ENCODE results near the gene SAMMSON.

The SAMMSON gene

DNA sequence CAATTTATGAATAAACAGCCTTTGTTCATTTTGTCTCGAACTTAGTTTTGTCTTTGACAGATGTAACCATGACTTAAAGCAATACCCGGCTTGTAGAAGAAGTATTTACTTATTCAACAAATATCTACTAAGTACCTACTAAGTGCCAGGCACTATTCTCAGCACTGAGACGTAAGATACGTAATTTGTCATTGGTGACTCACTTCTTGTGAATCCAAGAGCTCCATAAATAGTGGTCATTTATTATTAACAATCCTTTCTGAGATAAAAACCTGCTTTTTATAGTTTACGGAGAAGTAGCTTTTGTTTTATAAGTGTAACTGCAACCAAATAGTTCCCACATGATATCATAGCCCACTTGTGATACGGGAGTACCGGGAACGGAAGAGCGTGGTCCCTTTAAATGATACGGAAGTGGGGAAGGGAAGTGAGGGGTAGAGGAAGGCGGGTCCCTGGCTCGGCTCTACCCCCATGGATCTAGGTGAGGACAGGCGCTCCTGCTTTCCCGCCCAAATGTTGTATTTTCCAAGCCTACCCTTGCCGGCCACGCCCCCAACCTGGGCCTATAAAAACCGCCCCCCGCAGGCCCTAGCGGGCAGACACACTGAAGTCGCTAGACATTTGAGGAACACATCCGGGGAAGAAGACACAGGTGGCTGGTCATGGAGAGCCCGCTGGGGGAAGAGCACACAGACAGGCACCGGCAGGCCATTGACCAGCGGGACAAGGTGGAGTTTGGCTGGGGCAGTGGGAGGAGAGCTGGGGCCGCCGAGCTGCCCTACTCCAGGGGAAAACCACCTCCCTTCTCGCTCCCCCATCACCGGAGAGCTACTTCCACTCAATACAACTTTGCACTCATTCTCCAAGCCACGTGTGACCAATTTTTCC is at the start of gene SAMMSON:
SAMMSON (plus strand) TSS at position 594 of the 888 bp plus-strand sequence.
- no peak for DNase-seq (ENCODE audit: low spot score)

DNA sequence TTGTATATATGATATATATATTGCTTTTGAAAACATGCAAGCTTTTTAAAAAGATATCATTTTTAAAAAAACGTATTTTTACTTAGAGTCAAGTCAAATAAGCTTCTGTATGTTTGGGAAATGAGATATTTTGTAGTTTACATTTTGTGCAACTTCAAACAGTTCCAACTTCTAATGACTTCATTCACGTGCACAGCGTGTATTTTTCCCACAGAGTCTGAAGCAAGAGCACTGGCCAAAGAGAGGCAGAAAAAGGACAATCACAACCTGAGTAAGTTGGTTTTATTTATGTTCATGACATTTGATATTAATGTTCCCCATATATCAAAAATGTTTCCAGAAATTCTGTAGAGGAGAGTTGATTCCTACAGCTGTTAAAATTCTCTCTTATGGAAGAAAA is 47.9 kb upstream of the SAMMSON start:
- no peak for DNase-seq (ENCODE audit: low spot score)

DNA sequence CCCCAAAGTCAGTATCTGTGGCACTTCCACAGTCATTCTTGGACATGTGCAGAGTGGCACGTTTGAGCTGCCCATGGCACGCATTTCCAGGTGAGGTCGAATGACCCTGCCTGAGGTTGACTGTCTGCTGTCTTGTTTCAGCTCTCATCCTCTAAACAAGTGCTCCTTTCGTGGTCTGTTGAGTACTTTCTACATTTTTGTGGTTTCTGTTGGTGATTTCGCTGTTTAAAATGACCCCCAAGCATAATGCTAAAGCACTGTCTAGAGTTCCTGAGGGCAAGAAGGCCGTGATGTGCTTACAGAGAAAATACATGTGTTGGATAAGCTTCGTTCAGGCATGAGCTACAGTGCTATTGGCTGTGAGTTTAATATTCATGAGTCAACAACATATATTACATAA is 40.0 kb upstream of the SAMMSON start:
- DNase-seq (ENCODE audit: low spot score), result no peak

DNA sequence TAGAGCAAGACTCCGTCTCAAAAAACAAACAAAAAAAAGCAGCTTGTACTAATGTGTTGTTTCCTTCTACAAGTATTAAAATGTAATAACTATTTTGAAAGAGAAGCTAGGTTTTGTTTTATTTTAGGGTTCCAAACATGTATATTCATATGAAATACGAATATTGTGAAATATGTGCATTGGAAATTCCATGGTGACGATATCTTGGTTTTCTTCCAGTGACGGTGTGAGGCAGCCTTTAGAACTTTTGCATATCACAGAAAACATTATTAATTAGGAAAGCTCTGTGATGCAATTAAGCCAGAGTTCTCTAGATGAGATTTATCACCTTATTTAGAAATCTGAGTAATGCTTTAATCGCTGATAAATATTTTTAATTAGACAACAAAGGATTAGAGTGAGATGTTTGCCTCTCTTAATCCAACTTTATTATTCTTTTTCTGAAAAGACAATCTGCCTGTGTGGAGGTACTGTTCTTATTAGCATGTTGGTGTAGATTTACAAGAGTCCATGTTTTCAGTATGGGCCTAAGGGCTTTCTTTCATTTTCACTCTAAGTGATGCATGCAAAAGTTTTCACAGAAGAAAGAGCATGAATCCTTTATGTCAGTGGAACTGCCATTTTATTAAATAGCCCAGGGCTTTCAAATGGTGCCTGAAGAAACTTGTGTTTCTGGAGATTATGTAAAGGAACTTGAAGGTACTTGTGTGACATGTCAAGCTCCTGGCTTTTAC is 37.7 kb upstream of the SAMMSON start:
- no peak for DNase-seq (ENCODE audit: low spot score)

DNA sequence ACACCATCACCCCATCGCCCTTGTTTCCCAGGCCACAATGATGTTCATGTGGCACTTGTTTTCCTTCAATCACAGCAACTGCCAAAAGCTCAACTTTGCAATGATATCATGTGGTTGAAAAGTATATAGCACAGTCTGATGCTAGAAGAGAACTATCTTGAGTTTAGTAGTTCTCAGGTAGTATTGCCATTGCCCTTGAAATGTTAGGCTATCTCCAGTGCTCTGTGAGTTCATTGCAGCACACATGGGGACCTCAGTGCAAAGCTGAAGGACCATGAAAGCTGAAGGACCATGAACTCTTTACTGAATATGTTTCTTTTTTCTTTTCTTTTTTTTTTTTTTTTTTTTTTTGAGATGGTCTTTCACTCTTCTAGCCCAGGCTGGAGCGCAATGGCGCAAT is 35.9 kb upstream of the SAMMSON start:
- DNase-seq (ENCODE audit: low spot score), result no peak

DNA sequence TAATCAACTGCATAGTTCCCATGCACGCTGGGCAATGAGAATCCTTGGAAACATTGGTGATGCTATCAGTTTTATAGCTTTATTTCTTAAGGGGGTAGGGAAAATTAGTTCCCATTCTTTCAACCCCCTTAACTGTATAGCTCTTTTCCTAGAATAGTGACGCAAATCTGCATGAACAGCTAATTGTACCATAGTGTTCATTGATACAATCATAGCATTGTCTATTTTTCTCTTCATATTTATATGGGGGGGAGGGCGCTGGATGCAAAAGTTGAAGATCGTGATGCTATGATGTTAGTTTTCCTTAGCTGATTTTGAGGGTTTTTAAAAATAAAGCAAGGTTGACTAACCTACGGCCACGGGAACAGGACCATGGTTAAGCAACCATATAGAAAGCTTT is 32.4 kb upstream of the SAMMSON start:
- DNase-seq (ENCODE audit: low spot score), result no peak

DNA sequence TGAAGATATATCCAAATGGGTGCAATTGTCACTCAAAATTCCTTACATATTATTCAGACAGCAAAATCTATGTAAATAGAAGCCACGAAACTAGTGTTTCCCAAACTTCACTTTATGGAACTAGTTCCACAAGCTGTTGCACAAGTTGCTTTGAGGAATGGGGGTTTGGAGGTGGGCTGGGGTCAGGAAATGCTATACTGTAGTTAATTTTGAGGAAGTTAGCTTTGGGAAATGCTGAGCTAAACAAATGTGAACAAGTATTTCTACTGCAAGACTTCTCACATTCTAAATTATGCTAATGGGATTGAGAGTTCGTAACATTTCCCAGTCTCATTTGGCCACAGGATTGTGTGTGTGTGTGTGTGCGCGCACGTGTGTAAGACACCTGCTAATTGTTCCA is 28.7 kb upstream of the SAMMSON start:
- no peak for DNase-seq (ENCODE audit: low spot score)

DNA sequence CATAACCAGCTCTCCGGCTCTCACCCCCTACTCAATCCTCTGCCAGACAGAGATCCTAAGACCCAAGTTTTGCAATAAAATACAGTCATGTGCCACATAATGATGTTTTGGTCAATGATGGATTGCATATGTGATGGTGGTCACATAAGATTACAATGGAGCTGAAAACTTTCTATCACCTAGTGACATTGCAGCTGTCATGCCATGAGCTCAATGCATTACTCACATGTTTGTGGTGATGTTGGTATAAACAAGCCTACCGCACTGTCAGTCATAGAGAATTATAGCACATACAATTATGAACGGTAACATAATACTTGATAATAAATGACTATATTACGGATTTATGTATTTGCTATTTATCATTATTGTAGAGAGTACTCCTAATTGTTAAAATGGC is 26.9 kb upstream of the SAMMSON start:
- no peak for DNase-seq (ENCODE audit: low spot score)

DNA sequence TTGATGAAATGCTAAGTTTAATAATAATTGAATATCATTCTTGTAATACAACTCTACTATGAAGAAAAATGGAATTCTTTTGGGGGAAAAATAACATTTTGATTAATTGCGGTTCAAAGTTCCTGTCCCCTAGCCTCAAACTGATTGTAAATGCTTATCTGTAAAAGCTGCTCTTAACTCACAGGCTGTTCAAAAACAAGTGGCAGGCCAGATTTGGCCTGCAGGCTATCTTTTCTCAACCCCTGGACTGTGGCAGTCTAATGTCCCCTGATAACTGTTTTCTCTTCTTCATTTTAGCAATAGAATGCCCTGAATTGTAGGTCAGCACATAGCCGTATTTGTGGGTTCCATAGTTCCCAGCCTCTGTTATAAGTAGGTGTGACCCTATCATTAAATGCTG is 23.5 kb upstream of the SAMMSON start:
- DNase-seq (ENCODE audit: low spot score), result no peak

DNA sequence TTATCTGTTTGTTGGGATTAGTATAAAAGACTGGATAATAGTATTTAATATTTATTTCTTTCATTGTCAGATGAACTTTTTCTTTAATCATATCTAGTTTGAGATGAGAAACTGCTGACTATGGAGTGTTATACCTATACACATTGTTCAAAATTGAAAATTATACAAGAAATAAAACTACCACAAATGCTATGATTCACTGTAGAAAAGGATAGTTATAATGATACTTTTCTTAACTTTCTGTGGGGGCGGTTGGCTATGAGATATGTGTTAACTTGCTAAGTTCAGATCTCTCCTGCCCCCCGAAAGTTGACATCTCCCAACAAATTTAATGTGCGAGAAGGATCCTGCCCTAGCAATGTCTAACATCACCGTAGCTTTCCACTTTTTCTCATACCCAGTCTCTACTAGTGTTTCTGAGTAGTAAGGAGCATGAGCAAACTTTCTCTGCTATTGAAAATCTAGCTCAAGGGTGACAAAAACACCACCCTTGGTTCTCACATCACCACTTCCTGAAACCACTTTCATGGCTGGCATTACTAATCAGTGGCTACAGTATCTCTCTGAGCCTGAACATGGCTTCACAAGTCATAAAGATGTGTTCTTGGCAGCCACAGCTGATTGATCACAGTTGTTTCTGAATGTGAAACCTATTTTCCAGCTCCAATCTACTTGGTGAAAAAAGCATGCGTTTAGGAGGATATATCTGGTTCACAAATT is 15.8 kb upstream of the SAMMSON start:
- DNase-seq (ENCODE audit: low spot score), result peak; percentile 38

DNA sequence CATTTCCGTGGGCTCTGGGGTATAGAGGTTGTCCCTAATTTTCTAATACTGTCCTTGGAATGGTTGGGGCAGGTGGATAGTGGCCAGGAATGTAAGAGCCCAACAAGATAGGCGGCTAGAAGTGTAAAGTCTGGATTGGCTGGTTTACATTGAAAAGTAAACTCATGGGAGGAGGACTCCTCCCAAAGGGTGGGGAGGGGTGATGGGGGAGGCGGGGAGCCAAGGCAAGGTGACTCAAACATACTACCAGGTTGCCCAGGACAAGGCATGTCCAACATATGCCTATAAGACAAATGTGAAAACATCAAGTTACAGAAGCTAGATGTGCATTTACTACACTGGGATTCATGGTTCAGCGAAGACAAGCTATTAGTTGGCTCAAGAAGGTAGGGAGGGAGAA is 14.3 kb upstream of the SAMMSON start:
- no peak for DNase-seq (ENCODE audit: low spot score)

DNA sequence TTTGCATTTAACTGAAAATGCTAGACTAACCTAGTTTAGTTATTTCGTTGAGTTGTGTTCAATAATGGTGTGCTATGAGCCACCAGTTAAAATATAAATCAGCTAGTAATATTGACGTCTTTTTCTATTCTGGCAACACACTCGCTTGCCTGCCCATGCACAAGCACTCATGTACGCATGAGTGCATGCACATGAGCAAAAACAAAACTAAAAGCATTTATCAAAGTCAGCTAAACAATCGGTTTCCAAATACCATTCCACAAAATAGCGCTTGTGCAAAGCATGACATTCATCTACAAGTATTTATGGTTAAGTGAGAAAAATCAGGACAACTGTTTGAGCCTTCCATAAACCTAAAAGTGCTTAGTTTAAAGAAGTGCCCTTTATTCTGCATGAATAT is 13.1 kb upstream of the SAMMSON start:
- no peak for DNase-seq (ENCODE audit: low spot score)

DNA sequence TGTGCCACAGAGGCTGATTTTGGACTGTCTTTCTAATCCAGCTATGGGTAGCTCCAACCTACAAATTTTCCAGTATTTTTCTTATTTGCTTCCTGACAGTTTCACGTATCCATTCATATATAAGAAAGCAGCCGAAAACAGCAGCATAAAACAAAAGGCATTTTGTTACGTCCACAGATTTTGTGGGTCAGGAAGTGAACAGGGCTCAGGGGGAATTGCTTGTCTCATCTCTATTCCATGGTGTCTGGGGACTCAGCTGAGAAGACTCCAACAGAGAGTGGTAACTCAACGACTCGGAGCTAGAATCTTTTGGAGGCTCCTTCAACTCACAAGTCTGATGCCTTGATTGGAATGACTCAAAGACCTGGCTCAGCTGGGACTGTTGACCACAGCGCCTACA is 11.7 kb upstream of the SAMMSON start:
- DNase-seq (ENCODE audit: low spot score), result no peak

DNA sequence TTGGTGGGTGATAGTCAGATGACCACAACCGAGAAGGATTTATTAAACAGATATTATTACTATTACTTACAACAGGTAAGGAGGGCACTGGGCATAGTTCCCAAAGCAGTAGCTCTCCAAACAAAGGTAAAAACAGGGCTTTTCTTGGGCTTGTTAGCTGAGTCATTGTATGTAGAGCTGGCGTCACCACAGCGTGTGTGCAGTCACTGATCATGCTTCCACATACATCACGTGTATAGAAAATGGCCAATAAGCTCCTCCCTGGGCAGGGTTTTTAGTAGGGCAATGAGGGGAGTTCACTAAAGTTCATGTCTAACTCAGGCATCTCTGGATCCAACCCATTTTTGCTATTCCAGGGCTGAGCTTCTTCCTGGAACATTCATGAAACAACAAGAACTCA is 5.8 kb upstream of the SAMMSON start:
- no peak for DNase-seq (ENCODE audit: low spot score)

DNA sequence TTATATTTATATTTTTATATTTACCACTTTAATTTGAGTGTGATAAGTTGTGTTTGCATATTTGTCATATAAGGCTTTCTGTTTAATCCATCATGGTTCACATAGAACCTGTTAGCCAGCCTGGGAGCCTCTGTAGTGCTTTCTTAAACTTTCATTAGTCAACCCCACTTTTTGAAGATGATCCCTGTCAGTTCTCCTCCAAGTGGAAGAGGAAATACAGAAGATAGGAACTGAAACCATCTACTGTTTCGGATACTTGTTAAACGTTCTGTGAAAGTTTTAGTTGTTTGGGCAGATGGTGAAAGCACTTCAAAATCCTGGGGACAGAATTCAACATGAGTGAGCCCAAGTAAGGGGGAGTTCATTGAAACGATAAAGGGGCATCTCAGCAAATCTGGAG is 4.6 kb upstream of the SAMMSON start:
- no peak for DNase-seq (ENCODE audit: low spot score)

DNA sequence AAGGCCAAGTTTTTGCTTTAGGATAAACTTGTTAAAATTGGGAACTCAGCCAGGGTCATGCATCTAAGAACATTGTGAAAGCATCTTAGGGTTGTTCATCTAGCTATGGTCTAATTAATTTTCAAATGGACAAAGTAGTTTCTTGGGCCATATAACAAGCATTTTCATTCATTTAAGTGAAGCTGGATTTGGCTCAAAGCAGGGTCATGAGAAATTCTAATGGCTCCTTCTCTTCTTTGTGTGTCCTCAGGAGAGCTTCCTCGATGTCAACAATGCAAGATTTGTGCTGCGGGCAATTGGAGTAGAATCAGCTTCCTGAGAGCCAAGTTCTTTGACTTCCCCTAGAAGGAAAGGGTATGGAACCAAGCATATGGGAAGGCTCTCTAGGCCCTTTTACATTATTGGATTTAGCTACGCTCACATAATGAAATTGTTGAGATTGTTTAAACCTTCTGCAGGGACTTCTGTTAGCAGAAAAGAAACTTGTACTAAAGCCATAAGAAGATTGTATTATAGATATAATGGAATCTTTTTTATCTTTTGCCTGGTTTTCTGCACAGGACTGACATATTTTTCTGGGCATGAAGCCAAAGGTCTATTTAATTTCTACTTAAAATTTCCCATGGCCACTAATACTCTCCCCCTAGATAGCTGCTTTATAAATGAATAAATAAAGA is 1.8 kb upstream of the SAMMSON start:
- no peak for DNase-seq (ENCODE audit: low spot score)

DNA sequence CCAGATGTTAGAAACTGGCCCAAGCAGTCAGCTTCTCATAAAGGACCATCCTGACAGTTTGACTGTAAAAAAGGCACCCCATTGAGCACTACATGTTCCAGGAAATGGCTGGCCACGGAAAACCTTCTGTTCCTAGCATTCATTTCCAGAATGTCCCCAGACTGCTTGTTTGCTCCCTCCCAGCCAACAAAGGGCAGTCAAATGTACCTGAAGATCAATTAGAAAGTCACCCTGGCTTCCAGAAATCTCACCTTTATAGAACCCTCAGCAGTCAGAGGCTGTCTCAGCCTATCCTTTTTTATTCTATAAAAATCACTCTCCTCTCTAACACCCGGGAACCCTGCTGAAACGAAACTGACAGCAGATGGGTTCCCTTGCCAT is 784 bp upstream of the SAMMSON start:
- no peak for DNase-seq (ENCODE audit: low spot score)

DNA sequence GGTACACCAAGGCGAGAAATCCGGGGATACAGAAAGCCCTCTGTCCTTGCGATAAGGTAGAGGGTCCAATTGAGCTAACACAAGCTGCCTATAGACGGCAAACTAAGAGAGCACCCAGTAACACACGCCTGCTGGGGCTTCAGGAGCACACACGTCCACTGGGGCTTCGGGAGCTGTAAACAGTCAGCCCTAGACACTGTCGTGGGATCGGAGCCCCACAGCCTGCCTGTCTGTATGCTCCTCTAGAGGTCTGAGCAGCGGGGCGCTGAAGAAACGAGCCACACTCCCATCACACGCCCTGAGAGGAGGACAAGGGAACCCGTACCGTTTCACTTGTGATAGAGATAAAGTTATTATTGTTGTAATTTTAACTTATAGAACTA is 486 bp downstream of the SAMMSON start:
- no peak for DNase-seq (ENCODE audit: low spot score)

DNA sequence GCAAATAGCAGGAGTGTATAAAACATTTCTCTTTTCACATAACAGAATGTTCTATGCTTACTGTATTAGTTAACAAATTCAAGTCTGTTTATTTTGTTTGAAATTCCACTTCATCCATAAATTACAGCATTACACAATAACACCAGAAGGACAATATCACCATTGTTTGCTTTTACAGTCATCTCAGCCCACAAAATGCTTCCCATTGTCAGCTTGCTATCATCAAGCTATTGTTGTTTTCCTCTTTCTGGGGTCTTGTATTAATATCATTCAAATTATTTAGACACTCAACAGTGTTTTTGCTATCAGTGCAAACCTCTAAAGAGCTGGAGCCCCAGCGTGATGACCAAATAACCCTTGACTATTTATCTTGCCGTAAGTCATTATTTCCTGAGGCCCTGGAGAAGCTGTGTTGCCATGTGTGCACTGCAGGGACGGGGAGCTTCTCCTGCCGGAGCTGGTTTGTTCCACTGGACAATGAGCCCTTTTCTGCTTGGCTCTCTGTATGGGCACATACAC is 1.1 kb downstream of the SAMMSON start:
- DNase-seq (ENCODE audit: low spot score), result no peak

DNA sequence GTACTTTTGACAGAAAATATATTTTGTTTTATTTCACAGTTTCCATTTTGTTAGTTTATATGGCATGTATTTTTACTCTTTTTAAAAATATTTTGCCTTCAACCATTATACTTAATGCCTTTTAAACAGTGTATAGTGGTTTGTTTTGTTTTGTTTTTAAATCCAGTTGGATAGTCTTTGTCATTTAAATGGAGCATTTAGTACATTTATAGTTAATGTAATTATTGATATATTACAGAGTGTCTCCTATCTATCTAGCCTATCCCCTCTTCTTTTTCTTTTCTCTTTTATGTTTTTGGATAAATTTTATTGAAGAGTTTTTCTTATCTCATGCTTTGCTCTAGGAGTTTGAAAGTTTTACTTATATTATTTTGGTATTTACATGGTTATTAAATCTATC is 3.6 kb downstream of the SAMMSON start:
- no peak for DNase-seq (ENCODE audit: low spot score)

DNA sequence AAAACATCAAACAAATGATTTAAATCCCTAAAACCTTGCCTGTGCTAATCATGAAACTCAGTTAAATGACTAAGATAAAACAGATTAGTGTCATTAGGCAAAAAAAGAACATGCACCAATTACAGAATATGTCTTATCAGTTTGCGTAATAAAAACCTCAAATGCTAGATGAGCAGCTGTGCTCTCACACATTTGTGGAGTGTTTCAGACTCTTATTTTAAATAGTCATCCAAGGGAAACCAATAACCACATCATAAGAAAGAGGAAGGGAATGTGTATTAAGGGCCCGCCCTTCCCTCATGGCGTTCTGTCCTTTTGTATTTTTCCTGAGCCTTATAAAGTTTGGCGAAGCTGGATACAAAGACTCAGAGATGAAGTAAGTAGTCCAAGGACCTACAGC is 6.6 kb downstream of the SAMMSON start:
- no peak for DNase-seq (ENCODE audit: low spot score)

DNA sequence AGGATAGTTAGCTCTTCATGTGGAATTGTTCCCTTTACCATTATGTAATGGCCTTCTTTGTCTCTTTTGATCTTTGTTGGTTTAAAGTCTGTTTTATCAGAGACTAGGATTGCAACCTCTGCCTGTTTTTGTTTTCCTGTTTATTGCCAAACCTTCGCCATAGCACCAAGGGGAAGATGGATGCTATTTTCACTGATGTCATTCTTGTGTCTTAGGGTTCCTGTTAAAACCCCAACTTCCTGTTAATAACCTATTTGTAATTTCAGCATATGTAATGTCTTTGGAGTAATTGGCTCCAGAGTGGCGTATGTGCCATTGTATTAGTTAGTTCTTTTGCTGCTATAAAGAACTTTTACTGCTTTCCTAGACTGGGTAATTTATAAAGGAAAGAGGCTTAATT is 10.8 kb downstream of the SAMMSON start:
- DNase-seq (ENCODE audit: low spot score), result no peak

Data from activated CD4-positive, alpha-beta T cell treated with anti-CD3 and anti-CD28 coated beads, Interleukin-2, Interleukin-4, amounts not matched to agents 100 ng/mL and 50 ng/mL, durations not matched to agents 16 hours and 8 hours (primary cell).